ENCODE data around the gene MUSK.

GRCh38 chr9:110650991-110651411 is 17.6 kb upstream of the MUSK start:
- TF ChIP-seq CTCF (IDR thresholded peaks at IDR 0.05), result no peak
- no peak for TF ChIP-seq POLR2A (IDR thresholded peaks at IDR 0.05)

Data from testis (tissue), 2 donors.